ENCODE measurements around the gene IL4R. TPM values are rescaled to one million over a fixed set of nuclear protein-coding genes. Genes with fewer than 3 reads are reported as not detected.
A peak's percentile ranks its signal among the peaks of the same experiment; 100 is the strongest.

Gene IL4R
- total and polyA plus RNA-seq, 2 of the 13 experiments (the other 11 are each of a cell fraction or from before 2014, with no cell fraction given): 15.9 to 49.6 TPM

- TF ChIP-seq, protein P1, sequence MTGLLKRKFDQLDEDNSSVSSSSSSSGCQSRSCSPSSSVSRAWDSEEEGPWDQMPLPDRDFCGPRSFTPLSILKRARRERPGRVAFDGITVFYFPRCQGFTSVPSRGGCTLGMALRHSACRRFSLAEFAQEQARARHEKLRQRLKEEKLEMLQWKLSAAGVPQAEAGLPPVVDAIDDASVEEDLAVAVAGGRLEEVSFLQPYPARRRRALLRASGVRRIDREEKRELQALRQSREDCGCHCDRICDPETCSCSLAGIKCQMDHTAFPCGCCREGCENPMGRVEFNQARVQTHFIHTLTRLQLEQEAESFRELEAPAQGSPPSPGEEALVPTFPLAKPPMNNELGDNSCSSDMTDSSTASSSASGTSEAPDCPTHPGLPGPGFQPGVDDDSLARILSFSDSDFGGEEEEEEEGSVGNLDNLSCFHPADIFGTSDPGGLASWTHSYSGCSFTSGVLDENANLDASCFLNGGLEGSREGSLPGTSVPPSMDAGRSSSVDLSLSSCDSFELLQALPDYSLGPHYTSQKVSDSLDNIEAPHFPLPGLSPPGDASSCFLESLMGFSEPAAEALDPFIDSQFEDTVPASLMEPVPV (CRISPR knock-in tag; IDR thresholded peaks at IDR 0.05): peak; percentile 60
- peak; percentile 50; the same call in 1 of the 2 replicates for TF ChIP-seq SMAD3 (CRISPR knock-in tag; IDR thresholded peaks at IDR 0.05)
- peak; percentile 96 for TF ChIP-seq DR1 (CRISPR knock-in tag; IDR thresholded peaks at IDR 0.05)
- TF ChIP-seq ZNF451 (CRISPR knock-in tag; IDR thresholded peaks at IDR 0.05): no peak
- peak; percentile 97 for TF ChIP-seq CREM (IDR thresholded peaks at IDR 0.05)
- peak; percentile 80 for TF ChIP-seq CREM (CRISPR knock-in tag; IDR thresholded peaks at IDR 0.05)
- peak; percentile 42; the same call in 1 of the 2 replicates for TF ChIP-seq FOXO1 (CRISPR knock-in tag; IDR thresholded peaks at IDR 0.05)
- no peak for TF ChIP-seq ZFAT (CRISPR knock-in tag; conservative IDR thresholded peaks at IDR 0.05)
- TF ChIP-seq MATR3 (CRISPR knock-in tag; IDR thresholded peaks at IDR 0.05): no peak
- TF ChIP-seq ZNF589 (CRISPR knock-in tag; conservative IDR thresholded peaks at IDR 0.05): peak; percentile 83
- TF ChIP-seq, protein P2, sequence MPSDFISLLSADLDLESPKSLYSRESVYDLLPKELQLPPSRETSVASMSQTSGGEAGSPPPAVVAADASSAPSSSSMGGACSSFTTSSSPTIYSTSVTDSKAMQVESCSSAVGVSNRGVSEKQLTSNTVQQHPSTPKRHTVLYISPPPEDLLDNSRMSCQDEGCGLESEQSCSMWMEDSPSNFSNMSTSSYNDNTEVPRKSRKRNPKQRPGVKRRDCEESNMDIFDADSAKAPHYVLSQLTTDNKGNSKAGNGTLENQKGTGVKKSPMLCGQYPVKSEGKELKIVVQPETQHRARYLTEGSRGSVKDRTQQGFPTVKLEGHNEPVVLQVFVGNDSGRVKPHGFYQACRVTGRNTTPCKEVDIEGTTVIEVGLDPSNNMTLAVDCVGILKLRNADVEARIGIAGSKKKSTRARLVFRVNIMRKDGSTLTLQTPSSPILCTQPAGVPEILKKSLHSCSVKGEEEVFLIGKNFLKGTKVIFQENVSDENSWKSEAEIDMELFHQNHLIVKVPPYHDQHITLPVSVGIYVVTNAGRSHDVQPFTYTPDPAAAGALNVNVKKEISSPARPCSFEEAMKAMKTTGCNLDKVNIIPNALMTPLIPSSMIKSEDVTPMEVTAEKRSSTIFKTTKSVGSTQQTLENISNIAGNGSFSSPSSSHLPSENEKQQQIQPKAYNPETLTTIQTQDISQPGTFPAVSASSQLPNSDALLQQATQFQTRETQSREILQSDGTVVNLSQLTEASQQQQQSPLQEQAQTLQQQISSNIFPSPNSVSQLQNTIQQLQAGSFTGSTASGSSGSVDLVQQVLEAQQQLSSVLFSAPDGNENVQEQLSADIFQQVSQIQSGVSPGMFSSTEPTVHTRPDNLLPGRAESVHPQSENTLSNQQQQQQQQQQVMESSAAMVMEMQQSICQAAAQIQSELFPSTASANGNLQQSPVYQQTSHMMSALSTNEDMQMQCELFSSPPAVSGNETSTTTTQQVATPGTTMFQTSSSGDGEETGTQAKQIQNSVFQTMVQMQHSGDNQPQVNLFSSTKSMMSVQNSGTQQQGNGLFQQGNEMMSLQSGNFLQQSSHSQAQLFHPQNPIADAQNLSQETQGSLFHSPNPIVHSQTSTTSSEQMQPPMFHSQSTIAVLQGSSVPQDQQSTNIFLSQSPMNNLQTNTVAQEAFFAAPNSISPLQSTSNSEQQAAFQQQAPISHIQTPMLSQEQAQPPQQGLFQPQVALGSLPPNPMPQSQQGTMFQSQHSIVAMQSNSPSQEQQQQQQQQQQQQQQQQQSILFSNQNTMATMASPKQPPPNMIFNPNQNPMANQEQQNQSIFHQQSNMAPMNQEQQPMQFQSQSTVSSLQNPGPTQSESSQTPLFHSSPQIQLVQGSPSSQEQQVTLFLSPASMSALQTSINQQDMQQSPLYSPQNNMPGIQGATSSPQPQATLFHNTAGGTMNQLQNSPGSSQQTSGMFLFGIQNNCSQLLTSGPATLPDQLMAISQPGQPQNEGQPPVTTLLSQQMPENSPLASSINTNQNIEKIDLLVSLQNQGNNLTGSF (CRISPR knock-in tag; IDR thresholded peaks at IDR 0.05): peak; percentile 90; the same call in 1 of the 2 replicates
- peak; percentile 89 for TF ChIP-seq ADNP (CRISPR knock-in tag; IDR thresholded peaks at IDR 0.05)
- 0 out of 2 replicates have a peak, but pooled peaks have one; percentile 39 for TF ChIP-seq KLF13 (CRISPR knock-in tag; IDR thresholded peaks at IDR 0.05)
- TF ChIP-seq SIX4 (CRISPR knock-in tag; IDR thresholded peaks at IDR 0.05): no peak
- peak; percentile 79; the same call in 1 of the 2 replicates for TF ChIP-seq ZFP90 (CRISPR knock-in tag; IDR thresholded peaks at IDR 0.05; ENCODE audit: borderline replicate concordance)
- peak; percentile 73; the same call in 1 of the 2 replicates for TF ChIP-seq ZNF800 (CRISPR knock-in tag; IDR thresholded peaks at IDR 0.05)
- peak; percentile 40; the same call in 1 of the 2 replicates for TF ChIP-seq ZNF317 (CRISPR knock-in tag; IDR thresholded peaks at IDR 0.05)
- TF ChIP-seq NBN (conservative IDR thresholded peaks at IDR 0.05): no peak
- TF ChIP-seq RFX3 (CRISPR knock-in tag; IDR thresholded peaks at IDR 0.05): no peak
- no peak for TF ChIP-seq PAF1 (CRISPR knock-in tag; IDR thresholded peaks at IDR 0.05)
Measured at GRCh38 chr16:27268376-27269299, 45.1 kb upstream of the IL4R start, which contains the start of gene NSMCE1 (continued).

Data from HepG2 (cell line).